ENCODE measurements around the gene MYEOV.

Gene MYEOV

GRCh38 chr11:69302447-69303020 lies 8.6 kb downstream of the MYEOV start:
- no peak for TF ChIP-seq CTCF (conservative IDR thresholded peaks at IDR 0.05; ENCODE audit: low read length)
- no peak for DNase-seq (ENCODE audit: low read depth)
- no peak overlapping the region for H3K4me3 ChIP-seq (ENCODE audit: low read length)

- no peak for TF ChIP-seq CTCF (conservative IDR thresholded peaks at IDR 0.05; ENCODE audit: low read length)
- no peak for DNase-seq (ENCODE audit: low read depth)
- no peak overlapping the region for H3K4me3 ChIP-seq (ENCODE audit: low read length)
Measured at GRCh38 chr11:69303427-69303826, 9.5 kb downstream of the MYEOV start.

GRCh38 chr11:69304258-69304657 lies 10.3 kb downstream of the MYEOV start:
- no peak for DNase-seq (ENCODE audit: low read depth)
- no peak for TF ChIP-seq CTCF (conservative IDR thresholded peaks at IDR 0.05; ENCODE audit: low read length)
- no peak overlapping the region for H3K4me3 ChIP-seq (ENCODE audit: low read length)

- H3K4me3 ChIP-seq (ENCODE audit: low read length), result no peak overlapping the region
- no peak for DNase-seq (ENCODE audit: low read depth)
- TF ChIP-seq CTCF (conservative IDR thresholded peaks at IDR 0.05; ENCODE audit: low read length), result no peak
Measured at GRCh38 chr11:69304686-69305085, 10.7 kb downstream of the MYEOV start.

GRCh38 chr11:69305885-69306540 lies 12.1 kb downstream of the MYEOV start:
- DNase-seq (ENCODE audit: low read depth), result no peak
- TF ChIP-seq CTCF (conservative IDR thresholded peaks at IDR 0.05; ENCODE audit: low read length), result no peak
- H3K4me3 ChIP-seq (ENCODE audit: low read length), result no peak overlapping the region

GRCh38 chr11:69306821-69307220 lies 12.9 kb downstream of the MYEOV start:
- no peak for TF ChIP-seq CTCF (conservative IDR thresholded peaks at IDR 0.05; ENCODE audit: low read length)
- no peak overlapping the region for H3K4me3 ChIP-seq (ENCODE audit: low read length)
- DNase-seq (ENCODE audit: low read depth), result no peak

- no peak for DNase-seq (ENCODE audit: low read depth)
- no peak for TF ChIP-seq CTCF (conservative IDR thresholded peaks at IDR 0.05; ENCODE audit: low read length)
- no peak overlapping the region for H3K4me3 ChIP-seq (ENCODE audit: low read length)
Measured at GRCh38 chr11:69307421-69307820, 13.5 kb downstream of the MYEOV start.
